Glutamatergic neuron (in vitro differentiated cells): ENCODE data around the gene SH3D21. TPM values are rescaled to one million over a fixed set of nuclear protein-coding genes. Genes with fewer than 3 reads are reported as not detected.
A peak's percentile ranks its signal among the peaks of the same experiment; 100 is the strongest.

Experiments
- DNase-seq: peaks from one replicate; pipeline ENCODE4 v3.0.0; 2022
- H3K27ac Mint-ChIP-seq: one replicate; pipeline ENCODE4 v1.8.0; 2020; ENCODE audit warnings: mild to moderate bottlenecking, mixed read lengths, inconsistent platforms; ENCODE audit not compliant: unreplicated experiment
- H3K27me3 Mint-ChIP-seq: one replicate; pipeline ENCODE4 v1.8.0; 2020; ENCODE audit warnings: mild to moderate bottlenecking, moderate library complexity, mixed read lengths, inconsistent platforms; ENCODE audit not compliant: unreplicated experiment
- H3K36me3 Mint-ChIP-seq: one replicate; pipeline ENCODE4 v1.8.0; 2020; ENCODE audit warnings: mild to moderate bottlenecking, mixed read lengths, inconsistent platforms; ENCODE audit not compliant: unreplicated experiment
- H3K4me1 Mint-ChIP-seq: one replicate; pipeline ENCODE4 v1.8.0; 2020; ENCODE audit warnings: mild to moderate bottlenecking, low read depth, mixed read lengths, inconsistent platforms; ENCODE audit not compliant: unreplicated experiment
- H3K4me3 Mint-ChIP-seq: one replicate; pipeline ENCODE4 v1.8.0; 2020; ENCODE audit warnings: mild to moderate bottlenecking, mixed read lengths, inconsistent platforms; ENCODE audit not compliant: unreplicated experiment
- H3K9me3 Mint-ChIP-seq: one replicate; pipeline ENCODE4 v1.8.0; 2020; ENCODE audit warnings: mild to moderate bottlenecking, moderate library complexity, mixed read lengths, inconsistent platforms; ENCODE audit not compliant: unreplicated experiment
- total RNA-seq: library from RNA; stranded (reverse); fragmentation: NEBNext Ultra II Directional; extraction: Animal tissue kit (Norgen Biotek cat#: 25700); gene quantifications from one replicate; pipeline ENCODE4 v1.2.1, GENCODE V29; 2021; ENCODE audit not compliant: unreplicated experiment
- TF ChIP-seq, protein P1 (sequence below): fragments of 200-600 bp; sonication (generic); IDR thresholded peaks from one replicate; pipeline ENCODE4 v1.5.0; 2021; ENCODE audit not compliant: partially characterized antibody, unreplicated experiment

Gene SH3D21
- total RNA-seq, 1 donor from 2014 or later: 11.8 TPM

DNA sequence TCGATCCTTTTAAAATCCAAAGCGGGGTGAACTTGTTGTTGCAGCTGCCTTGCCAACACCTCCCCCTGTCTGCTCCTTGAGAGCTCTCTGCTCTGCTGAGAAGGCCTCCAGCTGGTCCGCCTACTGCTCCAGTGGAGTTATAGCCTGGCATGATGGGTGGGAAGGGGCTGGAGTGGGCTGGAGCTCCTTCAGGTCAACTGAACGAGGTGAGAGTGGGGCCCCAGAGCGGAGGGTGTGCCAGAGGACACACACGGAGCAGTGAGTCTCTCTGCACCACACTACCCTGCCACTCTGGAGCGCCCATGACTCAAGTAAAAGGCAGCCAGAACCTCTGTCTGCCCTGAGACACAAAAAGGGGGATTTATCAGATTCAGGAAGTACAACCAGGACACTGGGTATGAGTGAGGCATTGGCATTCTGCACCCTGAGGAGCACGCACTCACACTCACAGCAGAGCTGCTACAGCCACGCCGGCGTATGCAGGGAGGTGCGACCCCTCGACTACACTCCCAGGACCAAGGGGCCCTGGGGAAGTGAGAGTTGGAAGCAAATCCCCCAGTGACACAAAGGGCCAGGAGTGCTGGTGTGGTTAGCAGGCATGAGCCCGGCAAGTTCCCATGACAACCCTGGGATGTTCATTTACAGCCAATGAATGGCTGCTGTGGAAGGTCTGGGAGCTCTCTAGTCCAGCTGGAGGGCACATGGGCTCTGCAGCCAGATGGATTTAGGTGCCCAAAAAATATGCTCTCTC, 45.2 kb downstream of the SH3D21 start:
- Mint-ChIP-seq H3K4me1 (peaks cover 46% of the 10 kb centered on the region), H3K27me3 (peaks cover 8% of the 10 kb centered on the region), H3K4me3 (peak overlapping the region; percentile 72), H3K9me3 (peaks cover 13% of the 10 kb centered on the region), H3K36me3 (no peaks in the 10 kb centered on the region), H3K27ac (peak overlapping the region; percentile 96)
- peak; percentile 64 for DNase-seq
- TF ChIP-seq, protein P1, sequence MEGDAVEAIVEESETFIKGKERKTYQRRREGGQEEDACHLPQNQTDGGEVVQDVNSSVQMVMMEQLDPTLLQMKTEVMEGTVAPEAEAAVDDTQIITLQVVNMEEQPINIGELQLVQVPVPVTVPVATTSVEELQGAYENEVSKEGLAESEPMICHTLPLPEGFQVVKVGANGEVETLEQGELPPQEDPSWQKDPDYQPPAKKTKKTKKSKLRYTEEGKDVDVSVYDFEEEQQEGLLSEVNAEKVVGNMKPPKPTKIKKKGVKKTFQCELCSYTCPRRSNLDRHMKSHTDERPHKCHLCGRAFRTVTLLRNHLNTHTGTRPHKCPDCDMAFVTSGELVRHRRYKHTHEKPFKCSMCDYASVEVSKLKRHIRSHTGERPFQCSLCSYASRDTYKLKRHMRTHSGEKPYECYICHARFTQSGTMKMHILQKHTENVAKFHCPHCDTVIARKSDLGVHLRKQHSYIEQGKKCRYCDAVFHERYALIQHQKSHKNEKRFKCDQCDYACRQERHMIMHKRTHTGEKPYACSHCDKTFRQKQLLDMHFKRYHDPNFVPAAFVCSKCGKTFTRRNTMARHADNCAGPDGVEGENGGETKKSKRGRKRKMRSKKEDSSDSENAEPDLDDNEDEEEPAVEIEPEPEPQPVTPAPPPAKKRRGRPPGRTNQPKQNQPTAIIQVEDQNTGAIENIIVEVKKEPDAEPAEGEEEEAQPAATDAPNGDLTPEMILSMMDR: no peak

DNA sequence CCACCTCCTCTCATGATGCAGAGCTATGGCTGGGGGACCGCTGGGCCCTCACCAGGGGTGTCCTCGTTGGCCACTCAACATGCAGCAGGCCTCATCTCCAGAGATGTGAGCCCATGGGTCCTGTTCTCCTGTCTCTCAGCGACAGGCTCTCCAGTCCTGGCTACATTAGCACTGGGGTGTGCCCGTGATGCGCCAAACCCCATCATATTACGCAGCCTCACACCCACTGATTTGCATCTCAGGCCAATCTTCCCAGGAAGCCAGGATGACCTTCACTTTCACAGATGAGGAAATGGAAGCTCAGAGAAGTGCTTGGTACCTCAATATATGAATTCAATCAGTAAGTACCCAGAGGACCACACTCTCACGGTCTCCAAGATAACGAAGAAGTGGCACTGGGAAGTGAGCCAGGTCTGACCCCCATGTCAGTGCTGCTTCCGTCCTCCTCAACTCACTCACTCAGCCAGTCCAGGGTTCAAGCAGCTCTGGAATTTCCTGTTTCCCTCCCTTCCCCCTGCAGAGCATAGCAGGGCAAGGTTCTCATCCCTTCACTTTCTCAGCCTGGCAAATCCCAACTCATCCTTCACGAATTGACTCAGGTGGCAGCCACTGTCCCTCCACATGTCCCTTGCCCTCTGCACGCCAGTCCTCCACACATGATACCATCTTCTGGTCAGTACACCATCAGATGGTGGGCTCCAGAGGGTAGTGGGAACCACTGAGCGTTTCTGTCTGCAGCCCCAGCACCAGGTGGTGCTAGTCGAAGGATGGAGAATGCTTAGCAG, 46.1 kb downstream of the SH3D21 start:
- Mint-ChIP-seq H3K4me1 (peaks cover 40% of the 10 kb centered on the region), H3K36me3 (no peaks in the 10 kb centered on the region), H3K9me3 (peaks cover 13% of the 10 kb centered on the region), H3K27me3 (peaks cover 8% of the 10 kb centered on the region), H3K27ac (peak overlapping the region; percentile 96), H3K4me3 (peak overlapping the region; percentile 69)
- TF ChIP-seq, protein P1: no peak
- DNase-seq: no peak

DNA sequence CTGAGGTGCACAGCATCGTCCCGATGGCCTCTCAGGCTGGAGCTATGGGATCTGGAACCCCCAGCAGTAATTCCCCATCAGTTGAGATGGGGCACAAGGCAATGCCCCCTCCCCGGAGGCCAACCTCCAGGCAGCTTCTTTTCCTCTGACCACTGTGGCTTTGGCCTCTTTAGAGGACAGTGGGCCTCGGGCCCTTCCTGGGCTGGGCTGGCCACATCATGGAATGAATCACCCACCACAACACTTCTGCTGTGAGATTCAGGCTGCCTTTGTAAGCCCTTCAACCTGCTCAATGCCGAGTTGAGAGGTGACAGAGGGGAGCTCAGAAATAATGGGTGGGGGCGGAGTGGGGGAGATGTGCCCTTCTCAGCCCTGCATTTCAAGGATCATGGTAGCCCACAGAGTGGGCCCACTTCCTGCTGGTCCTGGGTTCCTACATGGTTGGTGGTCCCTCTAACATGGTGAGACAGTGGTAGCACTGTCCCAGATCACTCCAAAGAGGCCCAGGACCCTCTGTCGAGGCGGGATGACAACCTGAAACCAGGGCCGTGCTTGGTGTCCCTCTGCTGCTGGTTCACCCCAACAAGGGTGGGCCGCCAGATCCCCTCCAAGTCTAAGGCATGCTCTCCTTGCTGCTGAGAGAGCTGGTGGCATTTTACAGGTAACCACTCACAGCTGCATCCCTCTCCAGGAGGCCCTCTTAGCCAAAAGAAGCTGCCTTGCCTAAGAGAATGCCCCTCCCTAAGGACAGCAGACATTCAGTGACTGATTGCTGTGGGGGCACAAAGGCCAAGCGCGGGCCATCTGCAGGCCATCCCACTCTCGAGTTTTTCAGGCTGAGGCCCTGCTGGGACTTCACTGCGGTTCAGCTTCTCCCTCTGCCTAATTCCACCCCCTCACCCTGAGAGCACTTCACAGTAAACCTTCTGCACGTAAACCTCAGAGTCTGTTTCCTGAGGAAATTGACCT, 47.0 kb downstream of the SH3D21 start:
- TF ChIP-seq, protein P1: no peak
- peaks cover 35% of the 10 kb centered on the region for H3K4me1 Mint-ChIP-seq
- H3K9me3 Mint-ChIP-seq: peaks cover 10% of the 10 kb centered on the region
- no peaks in the 10 kb centered on the region for H3K36me3 Mint-ChIP-seq
- peaks cover 8% of the 10 kb centered on the region for H3K27me3 Mint-ChIP-seq
- H3K4me3 Mint-ChIP-seq: no peak overlapping the region
- peak overlapping the region; percentile 96 for H3K27ac Mint-ChIP-seq
- no peak for DNase-seq

DNA sequence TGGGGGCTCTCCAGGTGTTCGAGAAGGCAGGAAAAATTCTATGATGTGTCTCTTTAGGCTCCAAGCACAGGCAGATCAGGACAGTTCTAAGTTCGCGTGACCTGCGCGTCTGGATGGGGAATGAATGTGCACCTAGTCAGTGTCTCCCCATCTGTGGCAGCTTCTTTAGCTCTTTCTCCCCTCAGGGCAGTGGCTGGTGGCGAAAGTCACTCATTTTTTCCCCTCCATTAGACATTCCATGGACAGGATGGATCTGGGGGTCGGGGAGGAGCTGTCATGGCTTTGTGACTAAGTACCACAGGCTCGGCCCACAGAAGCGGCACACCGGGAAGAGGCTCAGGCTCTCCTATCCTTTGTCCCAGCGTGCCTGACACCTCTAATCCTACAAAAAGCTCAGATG, 48.3 kb downstream of the SH3D21 start:
- TF ChIP-seq, protein P1: no peak
- no peaks in the 10 kb centered on the region for H3K36me3 Mint-ChIP-seq

More for the DNA sequence above, 48.3 kb downstream of the SH3D21 start:
- Mint-ChIP-seq H3K9me3 (peaks cover 9% of the 10 kb centered on the region), H3K4me1 (peaks cover 36% of the 10 kb centered on the region), H3K4me3 (peak overlapping the region; percentile 34), H3K27me3 (peaks cover 8% of the 10 kb centered on the region), H3K27ac (peak overlapping the region; percentile 48)
- DNase-seq: no peak
